ENCODE data around the gene WDPCP.

WDPCP gene

DNA sequence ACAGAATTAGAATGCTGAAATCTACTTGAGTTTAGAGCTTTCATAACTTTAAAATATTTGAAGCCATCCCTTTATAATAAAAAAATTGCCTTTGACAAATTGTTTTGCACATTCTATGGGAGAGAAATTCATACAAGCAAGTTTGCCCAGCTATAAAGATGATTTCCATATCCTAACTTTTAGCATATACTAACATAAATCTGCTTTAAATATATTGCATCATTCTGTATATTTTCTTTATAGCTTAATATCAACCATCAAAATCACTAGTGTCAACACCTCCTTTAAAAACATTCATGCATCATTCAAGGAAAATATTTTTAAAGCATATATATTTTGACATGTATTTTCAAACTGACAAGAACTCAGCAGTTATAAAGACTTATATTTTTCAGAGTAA lies 49.9 kb downstream of the WDPCP start:
- TF ChIP-seq, protein P1, sequence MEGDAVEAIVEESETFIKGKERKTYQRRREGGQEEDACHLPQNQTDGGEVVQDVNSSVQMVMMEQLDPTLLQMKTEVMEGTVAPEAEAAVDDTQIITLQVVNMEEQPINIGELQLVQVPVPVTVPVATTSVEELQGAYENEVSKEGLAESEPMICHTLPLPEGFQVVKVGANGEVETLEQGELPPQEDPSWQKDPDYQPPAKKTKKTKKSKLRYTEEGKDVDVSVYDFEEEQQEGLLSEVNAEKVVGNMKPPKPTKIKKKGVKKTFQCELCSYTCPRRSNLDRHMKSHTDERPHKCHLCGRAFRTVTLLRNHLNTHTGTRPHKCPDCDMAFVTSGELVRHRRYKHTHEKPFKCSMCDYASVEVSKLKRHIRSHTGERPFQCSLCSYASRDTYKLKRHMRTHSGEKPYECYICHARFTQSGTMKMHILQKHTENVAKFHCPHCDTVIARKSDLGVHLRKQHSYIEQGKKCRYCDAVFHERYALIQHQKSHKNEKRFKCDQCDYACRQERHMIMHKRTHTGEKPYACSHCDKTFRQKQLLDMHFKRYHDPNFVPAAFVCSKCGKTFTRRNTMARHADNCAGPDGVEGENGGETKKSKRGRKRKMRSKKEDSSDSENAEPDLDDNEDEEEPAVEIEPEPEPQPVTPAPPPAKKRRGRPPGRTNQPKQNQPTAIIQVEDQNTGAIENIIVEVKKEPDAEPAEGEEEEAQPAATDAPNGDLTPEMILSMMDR (IDR thresholded peaks at IDR 0.05; ENCODE audit: low read depth, low read length): no peak
- TF ChIP-seq POLR2A (IDR thresholded peaks at IDR 0.05; ENCODE audit: extremely low read depth, insufficient read length) (no peak), MYC (IDR thresholded peaks at IDR 0.05; ENCODE audit: low read depth, low read length) (no peak)
- TF ChIP-seq, protein P2, sequence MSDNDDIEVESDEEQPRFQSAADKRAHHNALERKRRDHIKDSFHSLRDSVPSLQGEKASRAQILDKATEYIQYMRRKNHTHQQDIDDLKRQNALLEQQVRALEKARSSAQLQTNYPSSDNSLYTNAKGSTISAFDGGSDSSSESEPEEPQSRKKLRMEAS (IDR thresholded peaks at IDR 0.05; ENCODE audit: low read depth, low read length): no peak
- no peak overlapping the region for H3K4me3 ChIP-seq (ENCODE audit: low read depth, low read length)
- no peak for DNase-seq (ENCODE audit: low read depth)

DNA sequence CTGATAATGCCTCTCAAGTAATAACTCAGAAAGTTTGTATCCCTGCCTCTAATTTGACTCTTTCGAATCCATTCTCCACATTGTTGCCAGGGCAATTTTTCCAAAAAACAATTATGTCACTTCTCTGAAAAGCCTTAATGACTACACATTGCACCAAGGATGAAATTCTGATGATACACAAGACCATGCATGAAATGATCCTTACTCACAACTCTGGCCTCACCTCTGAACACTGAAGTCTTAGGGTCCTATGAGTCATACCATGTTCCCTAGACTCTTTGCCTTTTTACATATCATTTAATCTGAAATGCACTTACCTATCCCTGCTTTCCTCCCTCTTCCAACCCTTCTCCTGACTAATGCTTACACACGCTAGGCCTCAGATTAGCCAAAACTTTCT lies 51.0 kb downstream of the WDPCP start:
- no peak for DNase-seq (ENCODE audit: low read depth)
- no peak overlapping the region for H3K4me3 ChIP-seq (ENCODE audit: low read depth, low read length)
- TF ChIP-seq, protein P2 (IDR thresholded peaks at IDR 0.05; ENCODE audit: low read depth, low read length): no peak
- TF ChIP-seq, protein P1 (IDR thresholded peaks at IDR 0.05; ENCODE audit: low read depth, low read length): no peak
- no peak for TF ChIP-seq MYC (IDR thresholded peaks at IDR 0.05; ENCODE audit: low read depth, low read length)

DNA sequence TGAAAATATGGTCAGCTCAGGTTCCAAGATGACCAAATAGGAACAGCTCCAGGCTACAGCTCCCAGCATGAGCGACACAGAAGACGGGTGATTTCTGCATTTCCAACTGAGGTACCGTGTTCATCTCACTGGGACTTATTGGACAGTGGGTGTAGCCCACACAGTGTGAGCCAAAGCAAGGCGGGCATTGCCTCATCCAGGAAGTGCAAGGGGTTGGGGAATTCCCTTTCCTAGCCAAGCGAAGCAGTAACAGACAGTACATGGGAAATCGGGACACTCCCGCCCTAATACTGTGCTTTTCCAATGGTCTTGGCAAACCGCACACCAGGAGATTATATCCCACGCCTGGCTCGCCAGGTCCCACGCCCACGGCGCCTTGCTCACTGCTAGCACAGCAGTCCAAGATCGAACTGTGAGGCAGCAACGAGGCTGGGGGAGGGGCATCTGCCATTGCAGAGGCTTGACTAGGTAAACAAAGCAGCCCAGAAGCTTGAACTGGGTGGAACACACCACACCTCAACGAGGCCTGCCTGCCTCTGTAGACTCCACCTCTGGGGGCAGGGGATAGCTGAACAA lies 57.5 kb downstream of the WDPCP start:
- no peak overlapping the region for H3K4me3 ChIP-seq (ENCODE audit: low read depth, low read length)
- no peak for DNase-seq (ENCODE audit: low read depth)
- no peak for TF ChIP-seq POLR2A (IDR thresholded peaks at IDR 0.05; ENCODE audit: extremely low read depth, insufficient read length)
- TF ChIP-seq, protein P2 (IDR thresholded peaks at IDR 0.05; ENCODE audit: low read depth, low read length): no peak
- TF ChIP-seq MYC (IDR thresholded peaks at IDR 0.05; ENCODE audit: low read depth, low read length): no peak
- TF ChIP-seq, protein P1 (IDR thresholded peaks at IDR 0.05; ENCODE audit: low read depth, low read length): no peak

DNA sequence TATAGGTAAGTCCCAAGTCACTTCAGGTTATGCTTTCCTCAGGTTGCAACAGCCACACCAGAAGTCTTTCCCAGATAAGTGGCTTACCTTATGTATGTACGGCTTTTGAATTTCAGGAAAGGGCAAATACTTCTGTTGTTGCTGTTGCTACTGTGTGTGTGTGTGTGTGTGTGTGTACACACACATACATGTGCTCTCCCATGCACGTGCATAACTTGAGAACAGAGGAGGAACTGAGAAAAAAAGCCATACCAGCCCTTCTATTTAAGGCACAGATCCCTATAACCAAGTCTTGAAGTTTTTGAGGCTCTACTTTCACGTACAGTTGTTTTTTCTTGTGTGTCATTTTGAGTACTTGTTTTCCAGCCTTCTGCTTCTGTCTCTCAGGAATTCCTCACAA lies 62.4 kb downstream of the WDPCP start:
- TF ChIP-seq, protein P2 (IDR thresholded peaks at IDR 0.05; ENCODE audit: low read depth, low read length): no peak
- no peak for TF ChIP-seq MYC (IDR thresholded peaks at IDR 0.05; ENCODE audit: low read depth, low read length)
- TF ChIP-seq POLR2A (IDR thresholded peaks at IDR 0.05; ENCODE audit: extremely low read depth, insufficient read length): no peak
- TF ChIP-seq, protein P1 (IDR thresholded peaks at IDR 0.05; ENCODE audit: low read depth, low read length): no peak
- H3K4me3 ChIP-seq (ENCODE audit: low read depth, low read length): no peak overlapping the region
- DNase-seq (ENCODE audit: low read depth): no peak

DNA sequence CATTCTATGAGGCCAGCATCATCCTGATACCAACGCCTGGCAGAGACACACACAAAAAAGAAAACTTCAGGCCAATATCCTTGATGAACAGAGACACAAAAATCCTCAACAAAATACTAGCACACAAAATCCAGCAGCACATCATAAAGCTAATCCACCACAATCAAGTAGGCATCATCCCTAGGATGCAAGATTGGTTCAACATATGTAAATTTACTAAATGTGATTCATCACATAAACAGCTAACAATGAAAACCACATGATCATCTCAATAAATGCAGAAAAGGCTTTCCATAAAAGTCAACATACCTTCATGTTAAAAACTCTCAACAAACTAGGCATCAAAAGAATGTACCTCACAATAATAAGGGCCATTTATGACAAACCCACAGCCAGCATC lies 65.3 kb downstream of the WDPCP start:
- DNase-seq (ENCODE audit: low read depth): no peak
- no peak overlapping the region for H3K4me3 ChIP-seq (ENCODE audit: low read depth, low read length)
- no peak for TF ChIP-seq POLR2A (IDR thresholded peaks at IDR 0.05; ENCODE audit: extremely low read depth, insufficient read length)
- TF ChIP-seq, protein P2 (IDR thresholded peaks at IDR 0.05; ENCODE audit: low read depth, low read length): no peak
- TF ChIP-seq, protein P1 (IDR thresholded peaks at IDR 0.05; ENCODE audit: low read depth, low read length): no peak
- no peak for TF ChIP-seq MYC (IDR thresholded peaks at IDR 0.05; ENCODE audit: low read depth, low read length)

All from NB4 (cell line).